Measurements from ENCODE around the gene CGRRF1. TPM values are rescaled to one million over a fixed set of nuclear protein-coding genes. Genes with fewer than 3 reads are reported as not detected.
A peak's percentile ranks its signal among the peaks of the same experiment; 100 is the strongest.

Gene CGRRF1
- total and polyA plus RNA-seq, 9 of the 15 experiments (the other 6 are each of a cell fraction or from before 2014, with no cell fraction given), result 2.8 to 15.8 (median 4.6) TPM

GRCh38 chr14:54577977-54578376, 68.3 kb downstream of the CGRRF1 start:
- H3K9me1 ChIP-seq (ENCODE audit: control insufficient read depth, insufficient read depth, low read length), result no peaks in the 10 kb centered on the region

GRCh38 chr14:54579621-54580020, 69.9 kb downstream of the CGRRF1 start:
- CTCF ChIA-PET (ENCODE audit: low intra/inter-chr PET ratio), result no interaction called here
- DNase-seq (ENCODE audit: extremely low read depth in 1 of 4, low spot score in 3 of 4) (no peak), FAIRE-seq (no peak), ATAC-seq (no peak)
- peaks cover 3% of the 10 kb centered on the region; the same call in 2 of the 3 replicates for H3K36me3 ChIP-seq (ENCODE audit: control insufficient read depth, insufficient read depth, low read length)
- H3K9me1 ChIP-seq (ENCODE audit: control insufficient read depth, insufficient read depth, low read length), result no peaks in the 10 kb centered on the region
- in situ Hi-C loops (cut with MboI) (no loop called here), intact Hi-C loops (cut with micrococcal nuclease) (no loop called here)
- no peak overlapping the region for H3K4me3 ChIP-seq
- H3K27ac ChIP-seq (ENCODE audit: extremely low read depth, low read depth, low read length), result no peak overlapping the region
- POLR2A ChIA-PET, result no interaction called here
- H3K4me1 ChIP-seq (replicated peaks in 1 of 2; ENCODE audit: control insufficient read depth in 2 of 2, insufficient read depth in 2 of 2, low read length in 2 of 2), result peaks cover 0 to 3% of the 10 kb centered on the region in 2 experiments; a peak in 2 of 5 replicates
- H3K79me2 ChIP-seq (ENCODE audit: control insufficient read depth, insufficient read depth, low read length), result peaks cover 4% of the 10 kb centered on the region; the same call in 2 of the 3 replicates
- WGBS (ENCODE audit: insufficient coverage, low coverage, missing lambda C conversion rate), result 29% methylated on average over 1 of the region's 1 CpG
- H4K20me1 ChIP-seq (replicated peaks; ENCODE audit: control insufficient read depth, insufficient read depth, low read length), result 0 out of 2 replicates have a peak, but pooled peaks cover 3% of the 10 kb centered on the region
- no peak overlapping the region for H3K4me2 ChIP-seq (ENCODE audit: insufficient read depth, low read length)
- H3K9ac ChIP-seq (ENCODE audit: insufficient read depth in 1 of 2, low read depth in 2 of 2, low read length in 2 of 2), result no peak overlapping the region
- no peaks in the 10 kb centered on the region for H3K27me3 ChIP-seq (ENCODE audit: control insufficient read depth in 2 of 2, insufficient read depth in 2 of 2, low read length in 2 of 2)
- BruUV-seq (replicated peaks), result no TSS peak
- H3K9me3 ChIP-seq (replicated peaks; ENCODE audit: control insufficient read depth, insufficient read depth, low read depth, low read length), result no peaks in the 10 kb centered on the region
- H2AFZ ChIP-seq (ENCODE audit: low read depth, low read length), result no peak overlapping the region
- no peak for TF ChIP-seq HOMEZ (CRISPR knock-in tag; IDR thresholded peaks at IDR 0.05)
- no peak for TF ChIP-seq ZNF655 (CRISPR knock-in tag; IDR thresholded peaks at IDR 0.05)
- no peak for TF ChIP-seq ZNF277 (CRISPR knock-in tag; IDR thresholded peaks at IDR 0.05; ENCODE audit: borderline replicate concordance)
- TF ChIP-seq ZNF696 (CRISPR knock-in tag; conservative IDR thresholded peaks at IDR 0.05), result no peak
- no peak for TF ChIP-seq MIER1 (IDR thresholded peaks at IDR 0.05; ENCODE audit: low read depth)
- no peak for TF ChIP-seq E2F5 (CRISPR knock-in tag; IDR thresholded peaks at IDR 0.05)
- TF ChIP-seq ARID3B (CRISPR knock-in tag; IDR thresholded peaks at IDR 0.05; ENCODE audit: borderline replicate concordance), result no peak

More at GRCh38 chr14:54577977-54578376, 68.3 kb downstream of the CGRRF1 start:
- no peak for ATAC-seq
- intact Hi-C loops (cut with micrococcal nuclease) (no loop called here), in situ Hi-C loops (cut with MboI) (no loop called here)
- Histone ChIP-seq H3K4me2 (ENCODE audit: insufficient read depth, low read length) (no peak overlapping the region), H3K27me3 (ENCODE audit: control insufficient read depth in 2 of 2, insufficient read depth in 2 of 2, low read length in 2 of 2) (no peaks in the 10 kb centered on the region), H3K9me3 (replicated peaks; ENCODE audit: control insufficient read depth, insufficient read depth, low read depth, low read length) (no peaks in the 10 kb centered on the region; the same call in 1 of the 2 replicates), H3K79me2 (ENCODE audit: control insufficient read depth, insufficient read depth, low read length) (peaks cover 4% of the 10 kb centered on the region; the same call in 2 of the 3 replicates), H3K4me1 (replicated peaks in 1 of 2; ENCODE audit: control insufficient read depth in 2 of 2, insufficient read depth in 2 of 2, low read length in 2 of 2) (peaks cover 0 to 3% of the 10 kb centered on the region in 2 experiments; a peak in 2 of 5 replicates), H2AFZ (ENCODE audit: low read depth, low read length) (no peak overlapping the region), H4K20me1 (replicated peaks; ENCODE audit: control insufficient read depth, insufficient read depth, low read length) (0 out of 2 replicates have a peak, but pooled peaks cover 3% of the 10 kb centered on the region), H3K27ac (ENCODE audit: extremely low read depth, low read depth, low read length) (no peak overlapping the region), H3K36me3 (ENCODE audit: control insufficient read depth, insufficient read depth, low read length) (peaks cover 5% of the 10 kb centered on the region; the same call in 2 of the 3 replicates), H3K9ac (ENCODE audit: insufficient read depth in 1 of 2, low read depth in 2 of 2, low read length in 2 of 2) (no peak overlapping the region), H3K4me3 (no peak overlapping the region)
- no TSS peak for BruUV-seq (replicated peaks)
- CTCF ChIA-PET (ENCODE audit: low intra/inter-chr PET ratio), result no interaction called here
- WGBS (ENCODE audit: insufficient coverage, low coverage, missing lambda C conversion rate), result 93% methylated on average over 2 of the region's 3 CpGs
- no peak for DNase-seq (ENCODE audit: extremely low read depth in 1 of 4, low spot score in 3 of 4)
- POLR2A ChIA-PET, result interaction anchor here (1.2 kb wide), 1 partner anchor 14 kb away, joined by 3 read pairs; no protein-coding TSS in a partner anchor
- TF ChIP-seq NFIC (IDR thresholded peaks at IDR 0.05) (peak; percentile 13; the same call in 1 of the 2 replicates), U2AF2 (optimal IDR thresholded peaks at IDR 0.05; ENCODE audit: low read depth, low read length) (no peak)
- FAIRE-seq, result no peak

Measured in K562 (cell line).